Stimulated activated CD4-positive, alpha-beta T cell treated with anti-CD3 and anti-CD28 coated beads, TNF-alpha, amount 100 ng/mL, for 4 hours (primary cell): ENCODE results near the gene WDR45.
"Not testable (repeated sequence)": the region's sequence is repeated elsewhere in the genome, so short reads cannot be mapped to it uniquely, and the experiment has no call there.

Source experiments
- DNase-seq, 3 experiments: peaks; one replicate each; pipeline ENCODE4 v3.0.0-alpha.2; 2020; ENCODE audit warnings: low read depth in 3 of 3

WDR45 gene

DNA sequence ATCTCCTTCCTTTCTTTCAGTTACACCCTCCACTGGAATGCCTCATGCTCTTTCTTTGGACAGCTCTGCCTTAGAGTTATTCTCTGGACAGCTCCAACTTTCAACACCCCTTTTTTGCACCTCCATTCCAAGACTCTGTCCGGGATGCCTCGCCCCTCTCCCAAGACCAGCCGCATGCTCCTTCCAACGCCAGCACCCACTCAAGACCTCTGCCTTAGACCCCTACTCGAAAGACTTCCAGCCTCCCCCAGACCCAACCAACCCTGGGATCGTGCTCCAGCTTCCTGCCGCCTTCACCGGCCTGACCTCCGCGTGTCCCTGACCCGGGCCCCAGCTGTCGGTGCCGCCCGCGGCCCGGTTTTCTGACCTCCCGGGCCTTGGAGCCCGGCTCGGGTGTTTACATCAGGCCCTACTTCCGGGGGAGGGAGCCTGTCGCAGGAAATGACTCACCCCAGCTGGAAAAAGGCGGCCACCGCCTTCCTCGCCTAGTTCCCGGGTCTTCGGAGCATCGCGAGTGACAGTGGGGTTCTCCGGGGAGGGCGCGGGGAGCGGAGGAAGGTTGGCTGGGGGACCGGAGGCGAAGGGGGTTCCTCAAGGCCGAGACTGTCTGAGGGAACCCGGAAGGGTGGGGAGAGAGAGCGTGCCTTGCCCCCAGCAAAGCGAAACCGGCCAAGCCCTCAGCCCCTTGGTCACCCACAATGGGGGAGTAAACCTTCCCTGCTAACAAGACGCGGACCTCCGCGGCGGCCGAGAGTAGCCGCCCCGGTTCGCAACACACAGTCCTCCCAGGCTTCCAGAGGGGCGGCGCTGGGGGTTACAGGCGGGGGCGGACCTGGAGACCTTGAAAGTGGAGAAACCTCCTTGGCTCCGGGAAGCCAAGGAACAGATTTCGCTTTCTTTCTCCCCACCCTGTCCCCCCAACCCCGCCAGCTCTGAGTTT lies at the start of gene WDR45:
TSS of gene WDR45 (minus strand) at position 399 of the 940 bp plus-strand sequence. CDS start 1,792 bp downstream, outside the sequence.
- DNase-seq: peak; percentile 31 to 51 (median 49)

DNA sequence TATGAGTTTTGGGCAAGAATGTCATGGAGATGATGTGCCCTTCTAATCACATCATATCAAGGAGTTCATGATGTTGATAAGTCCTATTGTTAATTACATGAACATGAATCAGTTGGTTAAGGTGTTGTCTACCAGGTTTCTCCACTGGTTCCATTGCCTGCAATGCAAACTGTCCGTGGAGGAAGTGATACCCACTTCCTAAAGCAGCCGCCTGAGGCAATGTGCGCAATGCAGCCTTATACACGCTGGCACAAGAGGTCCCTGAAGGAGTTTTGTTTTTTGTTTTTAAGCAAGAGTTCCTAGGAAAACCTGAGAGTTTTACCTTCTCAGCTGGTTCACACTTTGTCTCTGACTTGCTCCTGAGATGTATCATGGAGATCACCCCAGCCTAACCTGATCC lies 49.7 kb upstream of the WDR45 start:
- no peak for DNase-seq

DNA sequence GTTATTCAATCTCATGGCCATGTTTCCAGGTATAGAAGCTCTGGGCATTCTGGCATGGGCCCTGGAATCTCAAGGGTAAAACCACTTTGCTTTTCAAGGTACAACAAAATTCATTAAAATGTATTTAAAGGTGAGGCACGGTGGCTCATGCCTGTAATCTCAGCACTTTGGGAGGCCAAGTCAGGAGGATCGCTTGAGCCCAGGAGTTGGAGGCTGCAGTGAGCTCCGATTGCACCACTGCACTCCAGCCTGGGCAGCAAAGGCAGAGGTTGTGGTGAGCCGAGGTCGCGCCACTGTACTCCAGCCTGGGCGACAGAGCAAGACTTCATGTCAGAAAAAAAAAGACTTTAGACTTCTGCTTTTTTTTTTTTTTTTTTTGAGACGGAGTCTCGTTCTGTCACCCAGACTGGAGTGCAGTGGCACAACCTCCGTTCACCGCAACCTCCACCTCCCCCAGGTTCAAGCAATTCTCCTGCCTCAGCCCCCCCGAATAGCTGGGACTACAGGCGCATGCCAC lies 48.1 kb upstream of the WDR45 start:
- DNase-seq: not testable (repeated sequence)

DNA sequence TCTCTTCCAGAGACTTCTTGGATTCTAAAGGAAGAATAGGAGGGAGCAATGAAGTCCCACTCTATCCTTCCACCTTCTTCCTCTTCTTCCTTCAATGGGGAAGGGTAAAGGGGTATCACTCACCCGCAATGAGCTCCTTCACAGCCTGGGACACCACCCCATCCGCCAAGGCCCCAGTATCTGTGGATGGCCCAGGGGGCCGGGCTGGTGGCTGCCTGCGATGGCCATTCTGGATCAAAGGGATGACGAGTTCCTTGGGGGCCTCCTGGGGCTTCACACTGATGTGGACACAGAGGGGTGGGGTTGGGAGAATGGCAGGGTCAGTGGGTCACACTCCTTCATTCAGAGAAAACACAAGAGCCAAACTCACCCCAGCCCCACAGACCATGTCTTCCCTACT lies 42.8 kb upstream of the WDR45 start:
- no peak for DNase-seq

DNA sequence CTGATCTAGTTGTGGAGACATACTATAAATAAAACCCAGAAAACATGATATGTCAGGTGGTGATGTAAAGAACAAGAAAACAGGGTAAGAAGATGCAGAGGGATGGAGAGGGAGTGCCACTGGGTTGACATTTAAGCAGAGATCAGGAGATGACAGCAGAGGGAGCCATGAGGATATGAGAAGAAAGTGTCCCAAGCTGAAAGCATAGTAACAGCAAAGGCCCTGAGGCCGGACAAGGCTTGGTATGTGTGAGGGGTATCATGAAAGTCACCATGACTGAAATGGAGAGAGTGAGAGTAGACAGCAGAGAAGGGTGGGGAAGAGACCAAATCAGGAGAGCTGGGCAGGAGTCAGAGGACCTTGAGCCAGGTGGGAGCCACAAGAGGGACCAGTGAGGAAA lies 40.4 kb upstream of the WDR45 start:
- no peak for DNase-seq

DNA sequence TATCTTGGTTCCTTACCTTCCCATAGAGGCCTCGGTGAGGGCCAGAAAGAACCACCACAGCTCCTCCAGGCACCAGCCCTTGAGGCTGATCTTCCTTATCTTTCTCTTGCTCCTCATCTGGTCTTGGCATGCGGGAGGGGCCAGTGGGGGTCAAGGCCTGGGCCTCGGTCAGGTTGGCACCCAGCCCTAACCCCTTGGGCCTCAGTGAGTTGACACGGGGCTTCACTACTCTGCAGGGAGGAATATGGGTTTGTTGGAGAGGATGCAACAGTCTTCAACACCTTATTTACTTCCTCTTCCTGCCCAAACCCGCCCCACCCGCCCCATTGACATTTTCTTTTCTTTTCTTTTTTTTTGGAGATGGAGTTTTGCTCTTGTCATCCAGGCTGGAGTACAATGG lies 37.9 kb upstream of the WDR45 start:
- DNase-seq: no peak

DNA sequence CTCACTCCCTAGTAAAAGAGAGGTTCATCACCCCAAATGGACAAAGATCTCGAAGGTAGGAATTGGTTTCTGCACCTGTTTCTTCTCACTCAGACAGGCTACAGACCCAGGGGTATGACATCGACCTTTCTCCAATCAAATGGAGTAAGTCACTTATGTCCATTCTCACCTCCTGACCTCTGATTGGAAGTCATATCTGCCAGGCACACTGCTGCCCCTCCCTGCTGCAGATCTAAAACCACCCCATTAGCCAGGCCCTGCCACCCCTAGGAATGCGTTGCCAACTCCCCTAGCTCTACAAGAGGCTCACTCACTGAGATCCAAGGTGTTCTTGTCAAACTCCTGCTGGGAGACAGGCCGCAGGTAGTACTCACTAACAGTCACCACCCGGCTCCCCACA lies 37.0 kb upstream of the WDR45 start:
- no peak for DNase-seq

DNA sequence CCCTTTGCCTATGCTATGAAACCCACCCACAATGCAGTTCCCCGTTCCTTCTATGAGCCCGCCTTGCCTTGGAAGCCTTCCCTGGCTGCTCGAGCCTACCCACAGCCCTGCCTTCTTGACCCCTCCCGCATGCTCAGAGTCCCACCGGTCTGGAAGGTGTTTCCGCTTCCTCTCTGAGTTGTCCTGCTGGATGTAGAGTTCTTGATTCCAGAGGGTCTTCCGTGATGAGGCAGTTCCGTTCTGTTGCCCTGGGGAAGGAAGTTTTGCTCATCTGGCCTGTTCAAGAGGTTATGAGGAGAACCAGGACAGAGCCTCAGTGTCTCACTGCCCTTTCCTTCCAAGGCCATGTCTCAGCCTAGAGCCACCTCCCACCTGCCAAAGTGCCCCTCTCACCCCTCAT lies 36.4 kb upstream of the WDR45 start:
- no peak for DNase-seq

DNA sequence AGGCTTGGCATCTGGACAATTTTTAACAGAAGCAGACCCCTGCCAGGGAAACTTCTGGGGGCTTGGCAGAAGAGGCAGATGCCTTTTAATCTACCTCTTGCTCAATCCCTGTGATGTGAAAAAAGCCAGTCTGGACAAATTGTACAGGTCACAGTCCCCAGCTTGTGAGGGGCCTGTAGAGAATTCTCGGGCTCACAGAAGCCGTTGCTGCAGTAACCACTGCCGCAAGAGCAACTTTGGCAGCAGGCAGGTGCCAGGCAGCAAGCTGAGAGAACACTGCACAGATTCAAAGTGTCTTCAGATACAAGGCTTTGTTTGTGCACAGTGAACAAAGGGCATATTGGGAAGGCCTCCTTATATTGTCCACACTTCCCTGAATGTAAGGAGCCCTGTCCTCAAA lies 32.1 kb upstream of the WDR45 start:
- DNase-seq: no peak

DNA sequence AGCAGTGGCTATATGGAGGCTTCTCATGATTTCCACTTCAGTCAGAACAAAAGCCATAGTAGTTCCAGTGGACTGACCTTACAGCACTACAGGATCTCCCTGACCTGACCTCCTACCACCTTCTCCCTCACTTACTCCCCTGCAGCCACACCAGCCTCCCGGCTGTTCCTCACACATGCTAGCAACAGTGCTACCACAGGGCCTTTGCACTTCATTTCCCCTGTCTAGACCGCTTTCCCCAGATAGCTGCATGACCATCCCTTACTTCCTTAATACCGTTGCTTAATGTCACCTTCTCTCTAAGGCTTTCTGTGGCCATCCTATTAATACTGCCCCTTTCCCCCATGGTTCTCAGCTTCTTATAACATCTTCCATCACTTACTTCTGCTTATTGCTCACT lies 30.7 kb upstream of the WDR45 start:
- no peak for DNase-seq

DNA sequence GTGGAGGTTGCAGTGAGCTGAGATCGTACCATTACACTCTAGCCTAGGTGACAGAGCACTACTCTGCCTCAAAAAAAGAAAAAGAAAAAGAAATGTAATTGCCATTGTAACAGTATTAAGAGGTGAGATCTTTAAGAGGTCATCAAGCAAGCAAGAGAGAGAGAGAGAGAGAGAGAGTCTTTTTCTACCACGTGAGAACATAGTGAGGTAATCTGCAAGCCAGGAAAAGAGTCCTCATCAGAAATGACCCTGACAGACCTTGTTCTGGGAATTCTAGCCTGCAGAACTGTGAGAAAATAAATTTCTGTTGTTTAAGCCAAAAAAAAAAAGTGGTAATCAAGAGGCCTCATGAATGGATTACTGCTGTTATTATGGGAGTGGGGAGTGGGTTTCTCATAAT lies 29.0 kb upstream of the WDR45 start:
- no peak for DNase-seq

DNA sequence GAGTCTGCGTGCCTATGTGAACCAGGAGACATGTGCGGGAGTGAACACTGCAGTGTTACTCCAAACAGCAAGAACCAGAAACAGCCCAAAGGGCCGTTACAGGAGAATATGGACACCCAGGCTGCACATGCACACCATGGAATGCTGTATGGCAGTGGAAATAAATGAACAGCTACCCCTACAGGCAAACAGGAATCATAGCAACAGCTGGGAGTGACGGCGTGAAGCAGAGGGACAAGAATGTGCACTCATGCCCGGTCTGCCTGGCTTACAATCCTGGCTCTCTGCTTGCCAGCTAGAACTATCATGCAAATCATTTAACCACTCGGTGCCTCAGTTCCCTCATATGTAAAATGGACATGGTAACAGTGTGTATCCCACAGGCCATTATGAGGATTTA lies 27.2 kb upstream of the WDR45 start:
- no peak for DNase-seq

DNA sequence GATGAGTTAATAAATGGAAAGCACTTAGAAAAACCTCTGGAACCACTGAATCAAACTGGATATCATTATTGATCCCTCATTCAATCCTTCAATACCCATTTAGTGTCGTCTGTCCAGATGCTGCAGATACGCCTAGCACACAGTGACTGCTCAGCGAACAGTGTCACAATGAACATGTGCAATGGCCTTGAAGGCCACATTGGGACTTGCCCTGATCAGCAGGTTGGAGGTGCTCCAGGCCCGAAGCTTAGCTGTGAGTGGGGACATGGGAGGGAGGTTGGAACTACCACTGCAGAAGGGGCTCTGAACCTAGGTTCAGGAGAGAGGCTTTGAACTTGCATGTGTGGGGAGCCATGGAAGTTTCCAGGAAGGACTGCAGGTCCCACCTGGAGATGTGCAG lies 26.6 kb upstream of the WDR45 start:
- DNase-seq: no peak

DNA sequence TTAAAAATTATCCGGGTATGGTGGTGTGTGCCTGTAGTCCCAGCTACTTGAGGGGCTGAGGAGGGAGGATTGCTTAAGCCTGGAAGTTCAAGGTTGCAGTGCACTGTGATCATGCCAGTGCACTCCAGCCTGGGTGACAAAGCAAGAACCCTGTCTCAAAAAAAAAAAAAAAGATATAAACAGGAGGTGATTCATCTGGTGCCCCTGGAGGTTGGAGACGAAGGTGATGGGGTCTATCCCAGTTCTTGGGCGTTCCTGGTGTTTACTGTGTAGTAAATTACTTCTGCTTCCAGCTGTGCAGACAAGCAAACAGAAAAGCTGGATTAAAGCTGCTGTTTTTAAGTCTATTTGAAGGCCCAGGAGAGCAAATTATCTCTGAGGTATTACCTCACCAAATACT lies 23.9 kb upstream of the WDR45 start:
- no peak for DNase-seq

DNA sequence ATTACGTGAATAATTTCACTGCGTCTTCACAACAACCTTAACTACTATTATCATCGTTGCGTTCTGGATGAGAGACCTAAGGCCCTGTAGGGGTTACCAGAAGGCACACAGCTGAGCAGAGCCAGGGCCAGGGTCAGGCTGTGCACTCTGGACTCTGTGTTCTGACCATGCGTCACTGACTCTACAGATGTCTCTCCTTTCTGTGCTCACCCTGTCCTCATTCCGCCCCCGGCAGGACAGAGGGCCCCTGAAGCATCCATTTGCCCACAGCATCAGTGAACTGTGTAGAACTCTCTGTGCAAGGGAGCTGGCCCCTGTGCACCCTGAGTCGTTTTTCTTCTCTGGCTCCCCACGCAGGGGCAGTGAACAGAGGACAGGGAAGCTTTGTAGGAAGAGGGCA lies 22.5 kb upstream of the WDR45 start:
- DNase-seq: no peak

DNA sequence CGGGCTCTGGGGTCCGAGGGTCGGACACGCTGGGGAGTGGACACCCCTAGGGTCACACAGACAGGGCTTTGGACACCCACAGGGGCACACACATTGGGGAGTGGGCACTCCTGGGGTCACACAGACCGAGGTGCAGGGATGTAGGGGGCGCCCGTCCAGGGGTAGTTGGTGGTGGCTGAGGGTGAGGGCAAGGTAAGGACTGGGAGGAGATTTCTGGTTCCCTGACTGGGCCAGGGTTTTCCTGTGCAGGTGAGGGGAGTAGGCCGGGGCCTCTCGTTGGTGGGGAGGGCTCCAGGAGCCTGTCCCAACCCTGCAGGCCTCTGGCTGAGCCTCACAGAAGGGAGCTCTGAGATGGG lies 21.9 kb upstream of the WDR45 start:
- DNase-seq: no peak

DNA sequence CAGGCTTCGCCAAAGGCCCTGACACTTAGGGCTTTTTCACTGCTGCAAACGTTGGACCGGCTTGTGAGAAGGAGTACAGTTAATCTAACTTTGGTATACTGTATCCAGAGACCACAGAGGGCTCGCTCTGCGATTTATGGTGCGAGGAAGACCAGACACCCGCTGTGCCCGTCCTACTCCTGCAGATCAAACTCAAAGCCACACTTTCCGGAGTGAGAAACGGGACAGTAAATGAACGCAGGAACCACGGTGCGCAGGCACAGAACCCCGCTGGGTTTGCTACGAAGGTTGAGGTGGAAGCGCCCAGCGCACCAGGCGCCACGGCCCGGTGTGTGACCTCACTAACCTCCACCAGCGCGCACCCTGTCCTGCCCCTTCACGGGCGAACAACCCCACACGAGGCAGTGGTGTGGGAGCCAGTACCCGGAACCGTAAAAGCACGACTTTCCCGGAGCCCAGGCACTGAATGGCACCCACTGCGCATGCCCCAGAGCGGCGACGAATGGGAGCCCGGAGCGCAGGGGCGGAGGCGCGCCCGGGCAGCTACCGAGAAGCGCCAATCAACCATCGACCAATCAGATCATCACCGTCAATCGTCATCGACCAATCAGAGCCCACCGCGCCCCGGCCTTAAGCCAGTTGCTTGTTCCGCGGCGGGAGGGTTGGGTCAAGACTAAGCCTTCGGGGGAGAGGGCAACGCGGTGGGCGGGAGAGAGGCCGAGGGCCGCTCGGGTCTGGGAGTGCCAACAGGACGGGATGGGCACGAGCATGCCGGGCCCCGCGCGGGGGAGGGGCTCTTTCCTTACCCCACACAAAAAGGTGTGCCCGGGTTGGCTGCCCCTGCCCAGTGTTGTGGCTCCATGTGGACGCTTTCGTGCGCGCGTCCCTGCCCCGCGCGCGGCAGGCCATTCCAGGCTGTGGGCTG lies 21.3 kb upstream of the WDR45 start:
- DNase-seq: peak; percentile 61 to 82 (median 79)

DNA sequence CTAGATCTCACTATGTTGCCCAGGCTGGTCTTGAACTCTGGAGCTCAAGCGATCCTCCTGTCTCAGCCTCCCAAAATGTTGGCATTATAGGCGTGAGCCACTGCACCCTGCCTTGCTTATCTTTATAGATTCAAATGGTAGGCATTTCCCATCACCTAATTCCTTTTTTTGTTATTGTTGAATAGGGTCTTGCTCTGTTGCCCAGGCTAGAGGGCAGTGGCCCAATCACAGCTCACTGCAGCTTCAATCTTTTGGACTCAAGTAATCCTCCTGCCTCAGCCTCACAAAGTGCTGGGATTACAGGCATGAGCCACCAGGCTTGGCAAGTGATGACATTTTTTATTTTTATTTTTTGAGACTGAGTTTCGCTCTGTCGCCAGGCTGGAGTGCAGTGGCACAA lies 16.7 kb upstream of the WDR45 start:
- DNase-seq: no peak

DNA sequence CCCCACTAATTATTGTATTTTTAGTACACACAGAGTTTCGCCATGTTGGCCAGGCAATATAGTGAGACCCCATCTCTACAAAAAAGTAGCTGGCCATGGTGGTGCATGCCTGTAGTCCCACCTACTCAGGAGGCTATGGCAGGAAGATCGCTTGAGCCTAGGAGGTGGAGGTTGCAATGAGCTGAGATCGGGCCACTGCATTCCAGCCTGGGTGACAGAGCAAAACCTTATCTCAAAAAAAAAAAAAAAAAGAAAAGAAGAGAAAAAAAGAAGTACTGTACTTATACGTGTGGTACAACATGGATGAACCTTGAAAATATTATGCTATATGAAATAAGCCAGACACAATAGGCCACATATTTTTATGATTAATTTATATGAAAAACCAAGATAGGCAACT lies 9.9 kb upstream of the WDR45 start:
- no peak for DNase-seq

DNA sequence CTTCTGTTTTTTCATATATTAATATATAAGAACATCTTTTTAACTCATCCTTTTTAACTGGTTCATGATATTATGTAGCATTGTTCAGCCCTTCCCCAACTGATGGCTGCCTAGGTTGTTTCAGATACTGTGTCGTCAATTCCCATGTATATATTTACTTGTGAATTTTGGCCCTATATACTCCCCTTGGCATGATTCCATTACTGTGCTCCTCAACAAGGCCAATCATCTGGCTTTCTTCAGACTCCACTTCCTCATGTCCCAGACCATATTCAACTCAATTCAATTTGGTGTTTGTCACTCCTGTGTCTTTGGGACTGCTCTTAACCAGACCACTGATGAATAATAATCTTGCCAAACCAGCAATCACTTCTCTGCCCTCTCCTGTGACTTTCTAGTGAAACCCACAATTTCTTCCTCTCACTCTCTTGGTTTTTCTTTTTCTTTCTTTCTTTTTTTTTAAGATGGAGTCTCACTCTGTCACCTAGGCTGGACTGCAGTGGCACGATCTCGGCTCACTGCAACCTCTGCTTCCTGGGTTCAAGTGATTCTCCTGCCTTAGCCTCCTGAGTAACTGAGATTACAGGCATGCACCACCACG lies 2.7 kb upstream of the WDR45 start:
- DNase-seq: no peak

DNA sequence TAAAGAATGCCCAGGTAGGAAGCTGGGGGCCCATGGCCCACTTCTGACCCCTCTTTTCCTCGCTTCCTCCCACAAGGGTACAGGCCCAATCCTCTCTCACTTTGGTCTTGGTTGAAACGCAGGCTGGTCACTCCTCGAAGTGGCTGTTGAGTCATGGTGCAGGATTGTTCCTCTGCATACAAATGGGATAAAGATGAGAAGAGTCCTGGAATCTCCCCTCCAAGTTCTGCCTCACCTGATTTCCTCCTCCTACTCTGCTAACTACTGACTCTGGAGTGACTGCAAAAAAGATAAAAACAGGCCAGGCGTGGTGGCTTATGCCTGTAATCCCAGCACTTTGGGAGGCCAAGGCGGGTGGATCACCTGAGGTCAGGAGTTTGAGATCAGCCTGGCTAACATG lies 1.7 kb downstream of the WDR45 start:
- no peak for DNase-seq

DNA sequence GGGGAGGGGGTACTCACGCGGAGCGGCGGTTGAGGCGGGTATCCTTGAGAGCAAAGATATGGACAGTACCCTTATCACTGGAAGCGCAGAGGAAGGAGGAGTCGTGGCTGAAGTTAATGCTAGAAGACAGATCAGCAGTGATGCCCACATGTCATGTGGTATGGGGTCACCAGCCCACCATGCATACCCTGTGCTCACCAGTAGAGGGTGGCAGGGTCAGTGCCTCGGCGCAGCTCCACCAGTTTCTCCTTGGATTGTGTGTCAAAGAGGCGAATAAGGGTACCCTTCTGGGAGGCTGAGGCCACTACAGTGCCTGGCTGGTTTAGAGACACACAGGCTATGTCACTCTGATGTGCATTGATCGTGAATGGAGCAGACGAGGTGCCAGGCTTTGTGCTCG lies 4.3 kb downstream of the WDR45 start:
- no peak for DNase-seq
